ENCODE measurements around the gene LRP1B.

The LRP1B gene

GRCh38 chr2:141499123-141499522 lies 631.7 kb downstream of the LRP1B start:
- no peak for DNase-seq

- DNase-seq: no peak
These were observed 632.3 kb downstream of the LRP1B start for GRCh38 chr2:141498561-141498960.

- no peak for DNase-seq
These were observed 633.5 kb downstream of the LRP1B start for GRCh38 chr2:141497272-141497671.

GRCh38 chr2:141496810-141497209 lies 634.0 kb downstream of the LRP1B start:
- DNase-seq: no peak

- DNase-seq: no peak
These were observed 636.9 kb downstream of the LRP1B start for GRCh38 chr2:141493936-141494335.

GRCh38 chr2:141492816-141493215 lies 638.0 kb downstream of the LRP1B start:
- no peak for DNase-seq

GRCh38 chr2:141490886-141491285 lies 639.9 kb downstream of the LRP1B start:
- DNase-seq: no peak

- DNase-seq: no peak
These were observed 648.1 kb downstream of the LRP1B start for GRCh38 chr2:141482697-141483096.

GRCh38 chr2:141475801-141476200 lies 655.0 kb downstream of the LRP1B start:
- DNase-seq: no peak

- no peak for DNase-seq
These were observed 662.1 kb downstream of the LRP1B start for GRCh38 chr2:141468761-141469160.

GRCh38 chr2:141467331-141467730 lies 663.5 kb downstream of the LRP1B start:
- no peak for DNase-seq

GRCh38 chr2:141464995-141465394 lies 665.8 kb downstream of the LRP1B start:
- no peak for DNase-seq

- DNase-seq: no peak
These were observed 672.5 kb downstream of the LRP1B start for GRCh38 chr2:141458351-141458750.

GRCh38 chr2:141455877-141456276 lies 674.9 kb downstream of the LRP1B start:
- no peak for DNase-seq

GRCh38 chr2:141455211-141455826 lies 675.5 kb downstream of the LRP1B start:
- DNase-seq: no peak

- no peak for DNase-seq
These were observed 690.7 kb downstream of the LRP1B start for GRCh38 chr2:141440072-141440635.

- DNase-seq: no peak
These were observed 691.3 kb downstream of the LRP1B start for GRCh38 chr2:141439524-141439923.

- DNase-seq: no peak
These were observed 692.3 kb downstream of the LRP1B start for GRCh38 chr2:141438536-141438935.

GRCh38 chr2:141437521-141437920 lies 693.3 kb downstream of the LRP1B start:
- no peak for DNase-seq

GRCh38 chr2:141423124-141423523 lies 707.7 kb downstream of the LRP1B start:
- no peak for DNase-seq

- no peak for DNase-seq
These were observed 713.5 kb downstream of the LRP1B start for GRCh38 chr2:141417246-141417797.

- DNase-seq: no peak
These were observed 719.4 kb downstream of the LRP1B start for GRCh38 chr2:141411419-141411818.

GRCh38 chr2:141399270-141399669 lies 731.5 kb downstream of the LRP1B start:
- DNase-seq: no peak

GRCh38 chr2:141393214-141393545 lies 737.6 kb downstream of the LRP1B start:
- DNase-seq: no peak
